HG02678 (cell line): Measurements from ENCODE around the gene TK2.
"Not testable (repeated sequence)": the region's sequence is repeated elsewhere in the genome, so short reads cannot be mapped to it uniquely, and the experiment has no call there.

Source experiments
- ATAC-seq: cut with Tn5 transposase; IDR thresholded peaks from one replicate; pipeline ENCODE4 v1.9.1; 2021; ENCODE audit warnings: mild to moderate bottlenecking, moderate library complexity; ENCODE audit not compliant: unreplicated experiment

TK2 gene

DNA sequence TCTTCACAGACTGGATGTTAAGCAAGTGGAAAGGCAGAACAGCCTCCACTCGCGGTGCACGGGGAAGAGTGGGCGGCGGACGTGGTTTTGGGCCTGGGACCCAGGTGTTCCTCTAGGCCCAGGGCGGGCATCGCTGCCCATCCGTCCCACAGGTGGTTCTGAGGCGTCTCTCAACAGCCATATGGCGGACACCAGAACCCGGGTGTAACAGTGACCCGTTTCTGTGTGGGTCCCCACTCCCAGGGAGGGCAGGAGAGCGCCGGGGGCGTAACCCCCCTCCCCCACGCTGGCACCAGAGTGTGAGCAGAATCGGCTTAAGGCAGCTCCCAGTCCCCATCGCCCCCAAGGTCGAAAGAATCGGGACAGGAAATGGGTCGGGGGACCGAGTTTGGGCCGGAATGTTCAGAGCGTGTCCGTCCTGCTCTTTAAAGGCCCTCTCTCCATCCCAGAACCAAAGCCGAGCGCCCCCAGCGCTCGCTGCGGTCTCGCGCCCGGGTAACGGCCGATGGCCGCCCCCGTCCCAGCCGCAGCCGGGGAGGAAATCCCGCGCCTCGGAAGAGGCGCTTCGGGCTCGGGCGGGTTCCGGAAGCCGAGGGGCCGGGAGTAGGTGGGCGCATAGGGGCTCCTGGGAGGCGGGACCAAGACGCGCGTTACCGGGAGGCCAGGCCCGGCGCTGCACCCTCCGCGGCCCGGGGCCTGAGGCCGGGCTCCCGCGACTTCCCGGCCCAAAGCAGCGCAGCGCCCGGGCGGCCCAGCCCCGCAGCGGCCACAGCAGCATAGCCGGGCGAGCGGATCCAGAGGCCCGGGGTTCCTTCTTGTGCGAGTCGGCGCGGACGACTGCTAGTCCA lies at the start of gene TK2:
TSS of gene TK2 (minus strand) at position 839 of the 848 bp plus-strand sequence. CDS start at position 778, 61 bp downstream.
- ATAC-seq, result peak; percentile 34

DNA sequence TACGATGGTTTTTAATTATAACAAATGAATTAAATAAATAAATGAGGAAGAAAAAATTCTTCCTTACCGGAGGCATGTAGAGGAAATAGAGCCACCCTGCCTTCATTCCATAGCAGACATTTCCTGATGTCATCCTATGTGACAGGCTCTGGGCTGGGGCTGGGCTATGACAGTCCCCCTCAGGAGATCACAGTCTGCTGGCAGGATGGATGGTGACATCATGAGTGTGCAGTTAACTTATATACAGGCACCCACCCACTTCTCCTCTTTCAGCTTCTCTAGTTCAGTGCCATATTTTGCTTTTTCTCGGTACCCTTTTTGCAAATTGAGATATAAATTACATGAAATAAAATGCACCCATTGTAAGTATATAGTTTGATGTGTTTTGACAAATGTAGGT lies 48.2 kb upstream of the TK2 start:
- ATAC-seq, result no peak

DNA sequence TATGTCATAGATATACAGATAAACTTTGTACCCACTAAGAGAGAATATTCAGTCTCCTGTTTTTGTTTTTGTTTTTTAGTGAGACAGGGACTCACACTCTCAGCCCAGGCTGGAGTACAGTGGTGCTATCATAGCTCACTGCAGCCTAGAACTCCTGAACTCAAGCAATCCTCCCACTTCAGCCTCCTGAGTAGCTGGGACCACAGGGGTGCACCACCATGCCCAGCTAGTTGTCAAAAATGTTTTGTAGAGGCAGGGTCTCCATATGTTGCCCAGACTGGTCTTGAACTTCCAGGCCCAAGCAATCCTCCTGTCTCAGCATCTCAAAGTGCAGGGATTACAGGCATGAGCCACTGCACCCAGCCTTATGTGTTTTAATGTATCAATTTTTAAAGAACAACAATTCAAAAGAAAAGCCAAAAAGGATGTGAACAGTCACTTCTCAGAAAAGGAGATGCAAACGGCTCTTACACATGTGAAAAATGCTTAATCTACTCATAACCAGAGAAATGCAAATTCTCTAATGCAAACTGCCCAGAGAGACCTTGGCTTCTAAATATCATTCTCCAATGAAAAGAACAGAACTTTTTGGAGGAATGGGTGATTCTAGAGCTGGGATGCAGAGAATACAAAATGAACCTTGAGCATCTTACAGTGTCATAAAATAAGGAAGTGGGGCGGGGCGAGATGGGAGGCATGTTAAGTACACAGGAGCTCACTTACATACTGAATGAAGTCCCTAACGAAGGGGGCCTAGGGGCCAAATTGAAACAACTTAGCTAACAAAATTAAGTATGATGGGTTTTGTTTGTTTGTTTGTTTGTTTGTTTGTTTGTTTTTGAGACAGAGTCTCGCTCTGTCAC lies 47.3 kb upstream of the TK2 start:
- ATAC-seq, result no peak

DNA sequence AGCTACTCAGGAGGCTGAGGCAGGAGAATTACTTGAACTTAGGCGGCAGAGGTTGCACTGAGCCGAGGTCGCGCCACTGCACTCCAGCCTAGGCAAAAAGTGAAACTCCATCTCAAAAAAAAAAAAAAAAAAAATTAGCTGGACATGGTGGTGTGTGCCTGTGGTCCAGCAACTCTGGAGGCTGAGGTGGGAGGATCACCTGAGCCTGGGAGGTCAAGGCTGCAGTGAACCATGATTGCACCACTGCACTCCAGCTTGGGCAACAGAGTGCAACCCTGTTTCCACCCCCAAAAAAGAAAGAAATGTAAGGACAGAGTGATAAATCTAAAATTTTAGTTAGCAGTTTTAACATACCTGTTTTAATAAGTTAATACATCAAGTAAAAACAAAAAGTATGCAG lies 46.6 kb upstream of the TK2 start:
- ATAC-seq, result not testable (repeated sequence)

DNA sequence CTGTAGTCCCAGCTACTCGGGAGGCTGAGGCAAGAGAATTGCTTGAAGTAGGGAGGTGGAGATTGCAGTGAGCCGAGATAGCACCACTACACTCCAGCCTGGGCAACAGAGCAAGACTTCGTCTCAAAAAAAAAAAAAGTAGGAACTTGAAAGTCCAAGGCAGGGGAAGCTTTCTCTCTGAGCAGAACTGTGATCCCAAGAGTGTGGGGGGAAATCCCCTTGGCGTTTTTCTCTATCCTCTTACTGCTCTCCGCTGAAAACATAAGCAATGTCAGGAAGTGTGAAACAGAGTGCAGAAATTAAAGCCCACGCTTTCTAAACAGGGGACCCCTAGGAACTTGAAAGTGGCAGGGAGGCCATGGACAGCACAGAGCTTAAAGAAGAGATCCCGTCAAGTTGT lies 44.8 kb upstream of the TK2 start:
- no peak for ATAC-seq

DNA sequence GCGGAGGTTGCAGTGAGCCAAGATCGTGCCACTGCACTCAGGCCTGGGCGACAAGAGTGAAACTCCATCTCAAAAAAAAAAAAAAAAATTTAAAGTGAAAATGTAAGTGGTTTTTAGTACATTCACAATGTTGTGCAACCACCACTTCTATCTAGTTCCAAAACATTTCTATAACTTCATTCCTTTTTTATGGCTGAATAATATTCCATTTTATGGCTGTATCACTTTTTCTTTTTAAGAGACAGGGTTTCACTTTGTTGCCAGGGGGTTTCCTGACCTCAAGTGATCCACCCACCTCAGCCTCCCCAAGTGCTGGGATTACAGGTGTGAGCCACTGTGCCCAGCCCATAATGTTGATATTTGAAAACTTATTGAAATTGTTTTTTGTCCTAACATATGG lies 42.9 kb upstream of the TK2 start:
- no peak for ATAC-seq

DNA sequence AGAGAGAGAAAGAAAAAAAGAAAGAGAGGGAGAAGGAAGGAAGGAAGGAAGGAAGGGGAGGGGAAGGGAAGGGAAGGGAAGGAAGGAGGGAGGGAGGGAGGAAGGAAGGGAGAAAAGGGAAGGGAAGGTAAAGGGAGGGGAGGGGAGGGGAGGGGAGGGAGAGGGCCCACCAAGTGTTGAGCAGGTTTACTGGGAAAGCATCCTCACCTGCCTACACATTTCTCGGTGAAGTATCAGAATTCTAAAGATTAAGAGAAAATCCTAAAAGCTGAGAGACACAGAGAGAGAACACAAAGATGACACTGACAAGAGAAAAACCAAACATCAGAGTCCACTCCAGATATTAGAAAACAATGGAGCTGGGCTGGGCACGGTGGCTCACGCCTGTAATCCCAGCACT lies 42.3 kb upstream of the TK2 start:
- ATAC-seq, result no peak

DNA sequence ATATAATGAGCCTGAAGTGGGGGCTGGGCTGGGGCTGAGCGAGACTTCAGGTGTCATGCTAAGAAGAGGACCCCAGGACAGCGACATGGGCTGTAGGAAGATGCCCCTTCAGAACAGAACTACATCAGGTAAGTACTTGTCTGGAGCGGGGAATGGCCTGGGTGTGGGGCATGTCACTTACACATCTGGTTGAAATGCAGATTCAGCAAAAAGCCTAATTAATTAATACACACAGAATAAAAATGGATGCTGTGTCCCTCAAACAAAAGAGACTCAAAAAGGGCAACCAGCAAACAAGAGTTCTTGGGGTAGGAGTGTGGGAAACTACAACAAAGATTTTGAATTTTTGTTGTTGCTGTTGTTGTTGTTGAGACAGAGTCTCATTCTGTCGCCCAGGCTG lies 41.1 kb upstream of the TK2 start:
- ATAC-seq, result no peak

DNA sequence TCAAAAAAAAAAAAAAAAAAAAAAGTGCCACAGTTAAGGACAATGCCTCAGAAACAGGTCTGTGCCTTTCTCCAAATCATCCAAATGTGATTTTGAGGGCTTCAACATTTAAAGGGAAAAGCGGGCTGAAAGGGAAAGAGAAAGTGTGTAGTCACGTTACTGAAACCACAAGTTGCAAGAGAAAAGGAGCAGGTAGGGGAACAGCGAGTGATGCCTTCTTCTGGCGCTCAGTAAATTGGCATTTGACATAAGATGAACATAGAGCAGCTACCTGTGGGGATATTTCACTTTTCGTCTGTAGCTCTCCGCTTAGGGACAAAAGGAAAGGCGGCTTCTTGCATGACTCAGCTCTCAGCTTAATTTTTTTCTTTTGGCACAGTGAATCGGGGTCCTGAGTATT lies 40.4 kb upstream of the TK2 start:
- no peak for ATAC-seq

DNA sequence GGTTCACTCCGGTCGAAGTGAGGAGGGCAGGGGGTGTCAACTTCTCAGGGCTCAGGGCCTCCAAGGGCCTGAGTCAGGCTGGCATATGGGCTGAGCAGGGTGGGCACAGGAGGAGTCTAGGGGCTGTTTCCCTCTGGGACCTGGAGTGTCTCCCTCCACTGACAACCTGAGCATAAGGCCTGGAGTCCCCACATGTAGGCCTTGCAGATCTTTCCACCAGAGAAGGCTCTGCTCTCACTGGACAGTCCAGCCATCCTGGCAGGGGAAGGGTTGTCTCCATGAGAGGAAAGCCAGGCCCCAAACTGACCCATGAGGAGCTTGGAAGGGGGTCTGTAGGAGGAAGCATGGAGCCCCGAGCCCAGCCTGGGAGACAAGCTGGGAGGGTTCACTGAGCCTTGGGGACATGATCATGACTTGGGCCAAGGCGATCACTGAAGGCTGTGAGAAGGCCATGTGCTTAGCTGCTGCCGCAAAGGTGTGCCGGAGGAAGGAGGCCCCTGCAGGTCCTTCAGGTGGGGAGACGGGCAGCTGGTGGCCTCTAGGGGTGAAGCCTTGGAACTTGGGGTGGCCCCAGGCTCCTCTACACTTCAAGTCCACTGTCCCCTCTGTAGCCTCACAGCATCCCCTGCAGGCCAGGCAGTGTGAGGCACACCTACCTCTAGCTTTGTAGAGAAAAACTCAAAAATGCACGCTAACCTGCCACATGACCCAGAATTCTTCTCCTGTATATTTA lies 39.2 kb upstream of the TK2 start:
- peak; percentile 69 for ATAC-seq

DNA sequence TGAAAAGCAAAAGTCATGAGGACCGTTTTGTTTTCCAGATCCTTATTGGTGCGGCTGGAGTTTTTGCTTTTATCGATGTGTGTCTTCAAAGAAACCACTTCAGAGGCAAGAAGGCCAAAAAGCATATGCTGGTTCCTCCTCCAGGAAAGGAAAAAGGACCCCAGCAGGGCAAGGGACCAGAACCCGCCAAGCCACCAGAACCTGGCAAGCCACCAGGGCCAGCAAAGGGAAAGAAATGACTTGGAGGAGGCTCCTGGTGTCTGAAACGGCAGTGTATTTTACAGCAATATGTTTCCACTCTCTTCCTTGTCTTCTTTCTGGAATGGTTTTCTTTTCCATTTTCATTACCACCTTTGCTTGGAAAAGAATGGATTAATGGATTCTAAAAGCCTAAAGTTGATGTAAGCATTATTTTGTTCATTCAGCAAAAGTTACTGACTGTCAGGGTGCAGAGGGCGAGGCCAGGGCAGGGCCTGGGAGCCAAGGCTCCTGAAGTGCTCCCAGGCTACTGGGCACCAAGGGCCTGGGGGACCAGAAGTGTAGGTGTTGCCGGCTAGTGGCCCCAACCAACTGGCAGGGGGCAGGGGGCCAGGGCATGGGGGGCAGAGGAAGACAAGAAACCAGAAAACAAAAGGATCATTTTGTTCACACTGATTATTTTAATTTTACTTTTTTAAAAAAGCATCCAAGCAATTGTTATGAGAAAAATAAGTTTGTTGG lies 38.1 kb upstream of the TK2 start:
- no peak for ATAC-seq

DNA sequence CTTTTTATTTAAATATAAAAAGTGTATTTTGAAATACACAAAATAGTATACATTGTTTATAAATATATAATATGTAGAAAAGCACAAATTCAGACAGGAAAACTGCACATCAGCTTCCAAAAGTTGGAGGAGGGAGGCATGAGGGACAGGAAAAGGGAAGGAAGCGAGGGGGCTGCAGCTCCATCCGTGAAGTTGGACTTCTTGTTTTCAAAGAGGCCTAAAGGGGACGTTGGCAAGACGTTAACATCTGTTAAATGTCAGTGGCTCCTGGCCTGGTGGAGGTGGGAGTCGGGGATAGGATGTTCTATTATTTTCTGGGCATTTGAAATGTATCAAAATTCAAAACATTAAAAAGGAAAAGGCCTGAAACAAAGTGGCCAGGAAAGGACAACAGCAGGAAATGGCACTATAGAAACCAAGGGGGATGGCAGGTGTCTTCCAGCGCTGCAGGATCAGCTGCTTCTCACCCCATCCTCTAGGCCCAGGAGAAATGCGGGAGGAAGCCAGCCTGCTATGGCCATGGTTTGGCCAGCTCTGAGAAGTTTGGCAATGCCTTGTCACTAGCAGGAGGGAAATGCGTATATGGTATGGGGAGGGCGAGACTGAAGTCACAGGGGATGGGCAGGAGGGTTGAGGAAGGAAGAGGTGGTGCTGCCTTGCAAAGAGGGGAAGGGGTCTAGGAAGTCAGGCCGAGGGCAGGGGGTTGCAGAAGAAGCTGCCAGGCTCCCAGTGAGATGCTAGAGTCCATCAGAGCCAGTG lies 35.7 kb upstream of the TK2 start:
- ATAC-seq, result no peak

DNA sequence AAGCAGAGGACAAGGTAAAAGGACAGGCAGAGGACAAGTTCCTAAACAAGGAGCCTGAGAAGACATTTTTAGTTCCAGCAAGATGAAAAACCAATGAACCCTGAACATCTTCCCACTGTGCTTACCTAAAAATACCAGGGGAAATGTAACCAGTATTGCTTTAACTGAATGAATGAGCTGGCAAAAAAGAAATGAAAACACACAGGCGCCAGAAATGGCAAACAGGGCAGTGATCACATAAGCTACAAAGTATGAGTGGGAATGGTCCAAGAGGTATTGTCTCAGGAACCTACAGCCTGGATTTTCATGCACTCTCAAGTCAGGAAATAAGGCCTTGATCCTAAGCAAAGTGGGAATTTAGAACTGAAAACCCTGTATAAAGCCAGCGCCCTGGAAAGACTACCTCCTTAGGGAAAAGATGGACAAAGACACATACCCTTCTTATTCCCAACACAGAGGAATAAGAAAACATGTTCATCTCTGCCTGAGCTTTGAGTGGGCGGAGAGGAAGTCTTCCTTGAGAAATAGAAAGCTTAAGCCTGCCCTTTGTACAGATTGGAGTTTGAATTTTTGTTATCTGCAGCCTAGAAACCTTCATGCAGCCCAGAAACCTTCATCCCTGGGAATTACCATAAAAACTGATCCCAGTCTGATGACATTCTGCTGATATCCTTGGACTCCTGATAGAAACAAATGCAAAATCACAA lies 31.5 kb upstream of the TK2 start:
- no peak for ATAC-seq

DNA sequence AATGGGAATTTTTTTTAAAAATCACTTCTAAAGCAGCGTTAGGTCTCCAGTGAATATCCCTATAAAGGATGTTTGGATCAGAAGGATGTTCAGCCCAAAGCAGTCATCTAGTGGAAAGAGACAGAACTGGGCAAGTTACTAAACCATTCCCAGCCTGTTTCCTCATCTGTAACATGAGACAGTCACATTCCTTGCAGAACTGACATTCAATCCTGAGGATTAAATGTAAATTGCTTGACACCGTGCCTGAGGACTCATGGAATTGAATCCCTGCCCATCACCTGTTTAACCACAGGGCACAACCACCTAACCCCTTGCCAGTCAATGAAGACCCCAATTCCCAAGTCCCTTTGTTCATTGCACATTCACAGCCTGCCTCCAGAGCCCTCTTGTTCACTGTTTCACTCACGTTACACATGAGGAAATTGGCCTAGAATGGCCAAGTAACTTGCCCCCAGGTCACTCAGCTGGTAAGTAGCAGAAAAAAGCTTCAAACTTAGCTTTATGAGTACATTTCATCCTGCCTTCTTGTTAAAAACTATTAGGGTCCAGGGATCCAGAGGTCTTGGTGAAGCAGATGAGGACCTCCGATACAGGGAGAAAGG lies 30.8 kb upstream of the TK2 start:
- no peak for ATAC-seq

DNA sequence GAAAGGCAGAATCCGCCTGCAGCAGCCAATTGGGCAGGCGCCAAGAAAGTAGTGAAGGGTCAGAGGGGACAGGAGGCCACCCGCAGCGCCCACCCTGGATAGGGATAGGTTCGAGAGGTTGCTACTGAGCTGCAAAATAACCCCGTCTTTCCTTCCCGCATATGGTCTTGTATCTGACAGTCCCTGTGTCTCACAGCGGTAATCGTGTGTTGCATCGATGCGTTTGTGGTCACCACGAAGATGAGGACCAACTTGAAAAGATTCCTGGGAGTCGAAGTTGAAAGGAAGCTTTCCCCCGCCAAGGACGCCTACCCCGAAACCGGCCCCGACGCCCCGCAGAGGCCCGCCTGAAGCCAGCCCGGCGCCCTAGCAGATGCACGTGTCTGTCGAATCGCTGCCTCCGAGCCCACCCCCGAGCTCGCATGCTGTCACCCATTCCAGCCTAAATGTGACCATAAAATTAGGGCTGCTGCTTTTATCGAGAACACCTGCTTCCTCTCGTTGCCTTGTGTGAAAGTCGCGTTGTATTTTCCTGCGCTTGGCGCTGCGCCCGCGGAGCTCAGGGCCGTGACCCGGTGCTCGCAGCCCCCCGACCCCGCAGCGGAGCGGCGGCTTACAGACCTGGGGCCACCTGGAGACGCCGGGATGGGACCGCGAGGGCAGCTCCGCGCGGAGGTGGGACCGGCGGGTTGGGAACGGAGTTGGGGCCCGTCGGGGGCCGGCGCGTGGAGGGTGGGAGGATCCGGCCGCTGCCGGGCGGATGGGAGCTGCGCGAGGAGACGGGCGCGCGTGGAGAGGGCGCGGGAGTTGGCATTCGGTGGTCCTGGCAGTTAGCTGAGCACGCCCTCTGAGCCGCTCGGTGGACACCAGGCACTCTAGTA lies 29.0 kb upstream of the TK2 start, which contains the start of gene CMTM2:
TSS of gene CMTM2 (plus strand) at position 813 of the 881 bp plus-strand sequence. CDS start 145 bp downstream, outside the sequence.
- ATAC-seq, result no peak

DNA sequence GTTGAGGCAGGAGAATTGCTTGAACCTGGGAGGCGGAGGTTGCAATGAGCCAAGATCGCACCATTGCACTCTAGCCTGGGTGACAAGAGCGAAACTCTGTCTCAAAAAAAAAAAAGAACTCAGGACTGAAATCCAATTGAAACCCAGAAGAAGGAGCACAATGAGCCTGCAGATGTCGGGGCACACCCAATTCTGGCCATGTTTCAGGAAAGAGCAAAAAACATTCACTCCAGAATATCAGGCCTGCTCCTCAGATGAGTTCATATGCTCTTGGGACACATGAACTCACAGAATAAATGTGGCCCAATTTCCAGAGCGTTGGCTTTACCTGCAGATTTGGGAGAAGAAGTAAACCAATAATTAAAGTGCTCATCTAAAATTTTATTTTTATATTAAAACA lies 26.4 kb upstream of the TK2 start:
- ATAC-seq, result no peak

DNA sequence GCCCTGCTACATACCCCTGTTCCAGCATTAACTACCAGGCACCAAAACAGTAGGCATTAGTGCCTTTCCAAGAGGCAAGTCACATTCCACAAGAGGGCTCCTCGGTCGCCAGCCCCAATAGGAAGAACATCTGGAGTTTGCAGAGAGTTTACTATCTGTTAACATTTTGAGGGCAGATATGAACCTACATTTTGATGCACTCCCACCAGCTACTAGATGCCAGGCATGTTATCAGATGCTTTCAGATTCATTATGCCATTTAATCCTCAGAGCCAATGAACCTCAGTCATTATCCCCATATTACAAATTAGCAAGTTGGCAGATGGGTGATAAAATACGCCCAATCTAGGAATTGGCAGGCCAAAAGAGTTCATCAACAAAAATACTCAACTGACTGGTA lies 25.1 kb upstream of the TK2 start:
- no peak for ATAC-seq

DNA sequence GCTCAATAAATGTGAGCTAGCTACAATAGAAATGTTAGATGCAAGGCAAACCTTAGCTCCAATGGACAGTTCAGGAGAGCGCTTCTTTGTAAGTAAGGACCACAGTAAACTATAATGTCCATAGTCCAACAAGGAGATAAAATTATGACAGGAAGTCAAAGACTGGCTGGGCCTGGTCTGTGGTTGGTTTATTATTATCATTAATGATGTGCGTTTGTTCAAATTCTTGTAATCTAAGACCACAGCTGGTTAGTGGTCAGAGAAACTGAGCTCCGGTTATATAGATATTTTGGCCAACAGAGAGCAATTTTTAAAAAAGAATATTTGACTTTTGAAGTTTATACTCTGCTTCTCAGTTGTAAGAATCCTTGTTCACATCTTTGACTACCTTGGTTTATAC lies 24.6 kb upstream of the TK2 start:
- ATAC-seq, result no peak
